OCI-LY1 (cell line): ENCODE data around the gene CDYL2.

Experiments
- CTCF ChIP-seq: fragments of 200-600 bp; sonication (generic), shearing (Covaris generic); IDR thresholded peaks from 2 replicates; pipeline ENCODE4 v1.5.1; 2017; ENCODE audit warnings: mild to moderate bottlenecking, antibody characterized with exemption, low read length, moderate library complexity, mixed read lengths
- EZH2 ChIP-seq: fragments of 200-600 bp; sonication (generic), shearing (Covaris generic); IDR thresholded peaks from 2 replicates; pipeline ENCODE4 v1.8.0; 2017; ENCODE audit warnings: borderline replicate concordance, mixed run types, mild to moderate bottlenecking, antibody characterized with exemption, low read length, moderate library complexity, mixed read lengths

- TF ChIP-seq CTCF (no peak), EZH2 (no peak)
Measured at GRCh38 chr16:80683646-80684045, 120.8 kb downstream of the CDYL2 start.
